ENCODE results near the gene FASTK.
A peak's percentile ranks its signal among the peaks of the same experiment; 100 is the strongest.

Gene FASTK

DNA sequence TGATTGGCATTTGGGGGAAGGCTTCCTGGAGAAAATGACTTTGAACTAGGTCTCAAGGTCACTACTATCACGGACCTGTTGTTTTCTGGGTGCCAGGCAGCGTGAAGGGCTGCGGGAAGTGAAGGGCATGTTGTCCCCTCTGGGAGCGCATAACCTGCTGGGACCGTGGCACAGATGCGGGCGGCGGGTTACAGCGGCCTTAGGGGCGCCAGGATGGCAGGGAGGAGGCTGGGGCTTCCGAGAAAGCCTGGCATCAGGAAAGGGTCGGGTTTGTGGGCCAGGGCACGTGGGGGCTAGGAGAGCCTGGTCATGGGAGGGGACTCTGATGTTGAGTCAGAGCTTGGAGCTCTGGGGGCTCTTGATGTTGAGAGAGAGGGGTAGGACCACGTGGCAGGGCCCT, 15.1 kb downstream of the FASTK start:
- DNase-seq (ENCODE audit: low read depth): no peak

DNA sequence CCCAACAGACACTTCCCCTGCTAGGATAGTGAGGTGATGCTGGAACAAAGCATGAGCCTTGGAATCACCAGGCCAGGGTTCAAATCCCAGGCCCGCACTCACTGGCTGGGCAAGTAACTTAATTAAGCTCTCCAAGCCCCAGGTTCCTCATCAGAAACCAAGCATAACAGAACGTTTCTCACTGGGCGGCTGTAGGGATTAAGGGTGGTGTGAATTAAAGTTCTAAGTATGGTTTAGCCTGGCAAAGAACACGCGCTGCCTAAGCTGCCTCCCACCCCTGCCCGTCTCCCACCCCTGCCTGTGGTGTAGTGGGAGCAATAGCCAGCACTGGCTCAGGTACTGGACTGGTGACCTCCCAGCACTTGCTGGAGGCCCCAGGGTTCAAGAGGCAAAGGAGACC, 15.6 kb downstream of the FASTK start:
- no peak for DNase-seq (ENCODE audit: low read depth)

DNA sequence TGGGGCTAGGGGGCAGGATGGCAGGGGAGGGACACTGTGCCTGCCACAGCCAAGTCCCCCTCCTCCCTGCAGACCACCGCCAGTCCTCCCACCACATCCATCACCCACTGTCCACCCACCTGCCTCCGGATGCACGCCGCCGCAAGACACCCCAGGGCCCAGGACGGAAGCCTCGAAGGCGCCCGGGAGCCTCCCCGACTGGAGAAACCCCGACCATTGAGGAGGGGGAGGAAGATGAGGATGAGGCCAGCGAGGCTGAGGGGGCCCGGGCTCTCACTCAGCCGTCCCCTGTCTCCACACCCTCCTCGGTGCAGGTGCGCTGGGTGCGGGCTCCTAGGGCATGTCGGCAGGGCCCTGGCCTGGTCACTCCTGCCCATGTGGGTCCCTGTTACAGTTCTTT, 16.2 kb downstream of the FASTK start:
- no peak for DNase-seq (ENCODE audit: low read depth)

DNA sequence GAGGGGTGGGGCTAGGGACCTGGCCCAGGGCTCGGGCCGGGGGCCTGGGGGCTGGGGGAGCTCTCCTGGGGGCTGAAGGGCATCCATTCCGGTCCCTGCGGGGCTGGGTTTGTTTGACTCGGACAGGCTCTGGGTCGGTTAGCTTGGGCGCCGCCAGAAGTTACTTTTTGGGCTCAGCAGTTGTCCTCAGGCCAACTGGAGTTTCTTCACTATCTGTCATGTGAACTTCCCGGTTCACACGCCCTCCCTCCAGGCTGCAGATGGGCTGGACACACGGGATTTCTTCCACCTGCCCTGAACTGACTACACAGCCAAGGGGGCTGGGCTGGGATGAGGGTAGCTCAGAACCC, 17.4 kb downstream of the FASTK start:
- peak; percentile 83 for DNase-seq (ENCODE audit: low read depth)

DNA sequence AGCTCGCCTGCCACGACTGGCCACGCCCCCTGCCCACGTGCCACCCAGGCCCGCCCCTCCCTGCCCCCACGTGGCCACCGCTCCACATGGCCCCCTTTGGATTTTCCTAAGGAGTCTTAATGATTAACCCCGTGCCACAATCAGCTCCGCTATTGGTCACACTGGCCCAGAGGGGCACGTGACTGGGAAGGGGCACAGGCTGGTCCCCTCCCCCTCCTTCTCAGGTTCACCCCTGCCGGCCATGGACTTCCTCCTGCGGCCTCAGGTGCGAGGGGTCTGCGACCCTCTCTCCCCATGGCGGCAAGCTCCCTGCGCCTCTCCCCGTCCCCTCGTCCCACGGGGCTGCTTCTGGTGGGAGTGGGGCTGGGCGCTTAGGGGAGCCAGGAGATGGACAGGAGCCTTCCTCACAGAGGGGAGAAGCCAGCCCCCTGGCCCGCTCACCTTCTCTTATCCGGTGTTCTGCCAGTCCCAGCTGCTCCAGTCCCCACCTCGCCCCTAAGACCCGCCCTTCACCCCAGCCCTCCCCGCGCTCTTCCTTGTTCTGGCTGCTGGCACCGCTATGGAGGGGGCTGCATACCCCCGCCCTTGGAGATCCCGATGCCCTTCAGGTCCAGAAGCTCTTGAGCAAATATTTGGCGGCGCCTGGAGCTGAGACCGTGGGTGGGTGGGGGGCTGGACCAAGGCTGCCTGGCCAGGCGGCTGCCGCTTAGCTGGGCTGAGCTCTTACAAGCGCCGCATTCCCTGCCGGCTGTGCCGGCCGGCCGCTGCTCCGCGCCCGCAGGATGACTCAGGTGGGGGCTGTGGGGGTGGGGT, 18.0 kb downstream of the FASTK start:
- DNase-seq (ENCODE audit: low read depth): peak; percentile 78

DNA sequence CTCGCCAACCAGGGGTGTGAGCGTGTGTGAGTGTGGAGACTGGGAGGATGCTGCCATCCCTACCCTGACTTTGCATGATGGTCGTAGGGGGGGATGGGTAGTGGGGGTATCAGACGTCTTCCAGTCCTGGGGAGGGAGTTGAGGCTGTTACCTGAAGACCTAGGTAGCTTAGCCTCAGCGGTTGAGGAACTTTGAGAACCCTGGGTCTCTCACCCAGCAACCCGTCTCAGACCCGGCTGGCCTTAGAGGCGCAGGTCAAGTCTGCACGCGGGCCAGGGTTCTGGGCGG, 18.6 kb downstream of the FASTK start:
- DNase-seq (ENCODE audit: low read depth): no peak

DNA sequence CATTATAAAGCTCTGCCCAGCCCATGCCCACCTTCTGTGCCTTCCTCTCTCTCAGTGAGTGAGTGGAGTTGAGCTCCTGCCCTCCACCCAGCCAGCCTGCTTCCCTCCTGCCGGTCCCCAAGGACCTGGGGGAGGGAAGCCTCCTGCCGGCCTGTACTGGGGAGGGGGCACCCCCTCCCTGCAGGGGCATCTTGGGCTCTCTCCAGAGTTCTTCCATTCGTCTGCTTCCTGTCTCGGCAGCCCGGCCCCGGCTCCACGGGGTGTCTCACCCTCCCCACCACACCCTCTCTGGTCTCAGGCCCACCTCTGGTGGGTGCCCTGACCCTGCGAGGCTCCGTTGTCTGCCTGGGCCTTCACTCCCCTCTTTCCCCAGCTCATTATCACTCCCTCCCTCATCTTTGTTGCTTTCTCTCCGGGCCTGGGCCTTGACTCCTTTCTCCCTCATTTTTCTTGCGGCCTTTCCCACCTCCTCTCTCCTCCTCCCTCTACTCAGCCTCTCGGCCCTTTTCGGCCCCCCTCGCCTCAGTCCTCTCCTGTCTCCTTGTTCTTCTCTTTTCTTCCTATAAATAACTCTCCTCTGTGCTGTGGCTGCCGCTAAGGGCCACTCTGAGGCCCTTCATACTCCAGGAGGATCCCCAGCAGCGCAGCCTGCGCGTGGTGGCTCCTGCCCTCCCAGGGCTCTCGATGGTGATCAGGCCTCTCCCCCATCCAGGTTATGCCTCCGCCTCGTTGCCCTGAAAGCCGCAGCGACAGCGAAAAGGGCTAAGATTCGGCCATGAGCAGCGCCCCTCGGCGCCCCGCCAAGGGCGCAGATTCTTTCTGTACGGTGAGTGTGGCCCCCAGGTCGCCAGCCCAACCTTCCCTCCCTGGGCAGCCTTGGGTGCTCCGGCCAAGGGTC, 19.1 kb downstream of the FASTK start:
- peak; percentile 24 for DNase-seq (ENCODE audit: low read depth)

DNA sequence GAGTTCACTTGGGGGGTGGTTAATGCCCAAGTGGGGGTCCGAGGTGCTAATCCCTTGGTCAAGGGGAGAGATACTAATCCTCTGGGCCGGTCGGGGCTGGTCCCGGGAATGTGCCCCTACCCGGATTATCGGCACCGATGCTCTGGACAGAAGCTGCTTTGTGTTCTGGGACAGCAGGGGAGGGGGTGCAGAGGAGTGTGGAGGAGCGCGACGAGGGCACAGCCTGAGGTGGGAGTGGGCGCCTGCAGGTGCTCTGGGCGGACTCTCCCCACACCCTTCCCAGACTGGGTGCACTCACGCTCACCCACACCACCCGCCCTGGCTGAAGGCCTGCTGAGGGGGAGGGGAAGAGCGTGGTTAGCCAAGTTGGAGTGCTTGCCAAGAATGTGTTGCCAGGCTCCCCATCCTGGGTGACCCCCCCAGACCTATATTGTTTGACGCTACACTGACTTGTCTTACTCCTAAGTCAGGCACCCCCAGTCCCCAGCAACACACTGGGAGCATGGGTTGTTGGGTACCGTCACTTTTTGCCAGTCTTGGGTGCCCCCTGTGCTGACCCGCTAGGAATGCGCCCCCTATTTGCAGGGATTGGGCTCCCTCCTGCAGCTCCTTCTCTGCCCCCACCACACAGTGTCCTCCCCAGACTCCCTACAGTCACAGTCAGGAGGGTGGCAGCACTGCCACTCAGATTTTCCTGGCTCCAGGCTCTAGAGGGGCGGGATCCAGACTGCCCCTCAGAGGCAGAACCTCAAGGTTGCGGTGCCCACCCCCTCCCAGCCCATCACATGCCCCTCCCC, 20.0 kb downstream of the FASTK start:
- peak; percentile 71 for DNase-seq (ENCODE audit: low read depth)

DNA sequence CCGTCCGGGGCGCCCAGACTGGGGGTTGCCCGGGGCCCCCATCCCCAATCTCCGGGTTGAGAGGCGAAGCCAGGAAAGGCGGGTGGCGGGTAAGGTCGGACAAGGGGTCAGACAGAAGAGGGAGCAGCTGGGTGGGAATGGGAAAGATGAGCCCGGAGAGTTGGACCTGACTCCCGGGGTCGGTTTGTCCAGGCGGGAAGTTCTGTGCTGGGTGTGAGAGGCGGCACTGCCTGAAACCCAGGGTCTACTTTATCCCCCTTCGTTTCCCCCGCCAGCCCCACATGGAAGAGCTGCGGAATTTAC, 20.5 kb downstream of the FASTK start:
- DNase-seq (ENCODE audit: low read depth): no peak

DNA sequence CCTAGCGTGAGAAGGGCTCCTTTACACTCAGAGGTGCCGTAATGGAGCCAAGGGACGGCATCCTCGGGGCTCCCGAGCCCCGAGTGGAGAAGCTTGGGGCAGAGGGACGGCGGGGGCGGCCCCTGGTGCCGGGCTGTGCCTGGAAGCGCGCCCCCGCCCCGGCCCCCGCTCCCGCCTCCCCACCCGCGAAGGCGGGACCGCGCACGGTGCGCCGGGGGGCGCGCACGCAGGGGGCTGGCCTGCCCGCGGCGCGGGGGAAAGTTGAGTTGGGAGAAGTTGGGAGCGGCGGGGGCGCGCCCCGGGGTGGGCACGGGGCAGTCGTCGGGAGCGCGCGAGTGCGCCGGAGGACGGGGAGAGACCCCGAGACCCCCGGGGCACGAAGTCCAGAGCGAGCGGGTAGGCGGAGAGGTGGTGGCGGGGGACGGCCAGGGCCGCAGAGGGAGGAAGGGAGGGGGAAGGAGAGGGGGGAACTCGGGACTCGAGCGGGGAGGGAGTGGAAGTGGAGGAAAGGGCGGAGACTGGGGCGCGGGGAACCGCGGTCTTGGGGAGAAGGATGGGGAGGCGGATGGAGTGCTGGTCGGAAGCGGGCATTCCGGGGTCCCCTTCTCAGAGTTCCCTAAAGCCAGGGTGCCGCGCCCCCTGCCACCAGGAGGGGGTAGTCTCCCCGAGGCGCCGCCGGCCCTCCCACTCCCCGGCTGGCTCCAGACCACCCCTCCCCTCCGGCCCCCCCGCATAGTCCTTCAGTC, 21.1 kb downstream of the FASTK start, which contains the start of gene SLC4A2:
Gene SLC4A2 (plus strand): TSS at position 223 of the 746 bp plus-strand sequence. CDS start 2,399 bp downstream, outside the sequence.
- peak; percentile 69 for DNase-seq (ENCODE audit: low read depth)

DNA sequence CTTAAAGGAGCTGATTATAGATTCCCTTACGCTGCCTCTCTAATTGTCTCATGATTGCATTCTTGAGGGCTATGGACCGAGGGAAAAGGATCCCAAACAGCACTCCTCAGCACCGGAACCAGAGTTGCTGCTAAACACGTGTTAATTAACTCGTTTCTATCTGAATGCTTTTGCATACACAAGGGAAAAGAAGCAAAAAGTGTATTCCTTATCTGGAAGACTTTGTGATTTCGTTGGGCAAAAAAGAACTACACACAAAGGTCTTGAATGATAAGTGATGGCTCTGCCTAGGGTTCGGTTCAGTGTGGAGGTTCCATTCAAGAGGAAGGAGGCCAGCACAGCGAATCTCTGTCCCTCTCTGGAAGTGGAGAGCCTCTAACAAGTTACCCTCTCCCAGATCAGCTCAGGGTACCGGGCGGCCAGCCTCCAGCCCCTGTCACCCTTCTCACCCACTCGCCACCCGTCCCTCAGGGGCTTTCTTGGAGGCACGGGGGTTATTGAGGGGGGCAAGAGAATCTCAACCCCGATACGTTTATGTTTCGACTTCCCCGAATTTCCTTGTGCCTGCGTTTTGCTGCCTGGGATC, 21.7 kb downstream of the FASTK start:
- DNase-seq (ENCODE audit: low read depth): peak; percentile 56

DNA sequence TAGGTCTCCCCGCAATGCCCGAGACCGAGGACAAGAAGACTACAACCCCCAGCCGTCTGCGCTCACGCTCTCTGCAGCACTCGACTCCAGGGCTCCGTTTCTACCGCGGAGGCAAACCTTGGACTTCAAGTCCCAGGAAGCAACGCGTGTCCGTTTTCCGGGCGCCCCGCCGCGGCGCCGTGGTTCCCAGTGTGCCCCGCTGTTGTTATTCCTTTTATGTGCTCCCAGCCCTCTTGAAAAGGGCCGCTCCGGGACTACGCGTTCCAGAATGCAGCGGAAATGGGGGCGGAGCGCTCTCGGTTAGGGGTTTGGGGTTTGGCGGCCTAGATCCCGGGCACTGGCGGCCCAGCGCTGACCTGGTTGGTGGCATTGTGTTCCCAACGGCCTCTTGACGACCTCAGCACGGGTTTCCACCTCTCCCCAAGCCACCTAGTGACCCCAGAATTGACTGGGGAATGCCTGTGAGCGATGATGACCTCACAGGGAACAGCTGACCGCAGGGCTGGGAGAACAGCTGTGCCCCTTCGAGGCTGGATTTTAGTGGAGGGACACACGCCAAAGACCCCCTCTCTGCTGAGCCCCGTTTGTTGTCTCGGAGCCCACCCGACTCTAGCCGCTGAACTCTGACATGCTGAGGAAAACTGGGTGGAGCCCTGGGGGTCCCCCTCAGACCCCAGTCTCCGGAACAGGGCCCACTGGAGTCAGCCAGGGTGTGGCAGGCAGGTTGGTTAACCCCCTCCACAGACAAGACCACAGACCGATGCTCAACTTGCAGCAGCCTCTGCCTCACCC, 22.4 kb downstream of the FASTK start:
- DNase-seq (ENCODE audit: low read depth): peak; percentile 100

DNA sequence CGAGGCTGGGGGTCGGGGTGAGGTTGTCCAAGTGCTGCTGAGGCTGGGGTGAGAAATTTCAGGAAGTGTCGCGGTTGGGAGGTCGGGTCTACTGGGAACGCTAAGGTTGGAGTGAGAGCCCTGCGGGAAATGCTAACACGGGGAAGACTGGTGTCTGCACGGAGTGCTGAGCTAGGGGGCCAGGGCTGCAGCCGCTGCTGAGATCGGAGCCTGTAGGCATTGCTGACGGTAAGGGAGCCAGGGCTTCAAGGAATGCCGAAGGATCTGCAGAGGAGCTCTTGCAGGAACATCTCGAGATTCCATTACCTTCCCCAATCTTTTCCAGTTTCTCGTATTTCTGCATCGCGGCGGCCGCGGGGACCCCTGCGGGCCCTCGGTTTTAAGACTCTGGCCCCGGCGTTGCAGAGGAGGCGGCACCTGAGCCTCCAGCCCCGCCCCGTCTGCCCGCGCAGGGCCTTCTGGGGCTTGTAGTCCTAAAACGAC, 23.1 kb downstream of the FASTK start, which contains the start of gene CDK5:
Gene CDK5 (minus strand): TSS at position 392 of the 483 bp plus-strand sequence. CDS start 49 bp downstream, at position 343.
- DNase-seq (ENCODE audit: low read depth): peak; percentile 23

DNA sequence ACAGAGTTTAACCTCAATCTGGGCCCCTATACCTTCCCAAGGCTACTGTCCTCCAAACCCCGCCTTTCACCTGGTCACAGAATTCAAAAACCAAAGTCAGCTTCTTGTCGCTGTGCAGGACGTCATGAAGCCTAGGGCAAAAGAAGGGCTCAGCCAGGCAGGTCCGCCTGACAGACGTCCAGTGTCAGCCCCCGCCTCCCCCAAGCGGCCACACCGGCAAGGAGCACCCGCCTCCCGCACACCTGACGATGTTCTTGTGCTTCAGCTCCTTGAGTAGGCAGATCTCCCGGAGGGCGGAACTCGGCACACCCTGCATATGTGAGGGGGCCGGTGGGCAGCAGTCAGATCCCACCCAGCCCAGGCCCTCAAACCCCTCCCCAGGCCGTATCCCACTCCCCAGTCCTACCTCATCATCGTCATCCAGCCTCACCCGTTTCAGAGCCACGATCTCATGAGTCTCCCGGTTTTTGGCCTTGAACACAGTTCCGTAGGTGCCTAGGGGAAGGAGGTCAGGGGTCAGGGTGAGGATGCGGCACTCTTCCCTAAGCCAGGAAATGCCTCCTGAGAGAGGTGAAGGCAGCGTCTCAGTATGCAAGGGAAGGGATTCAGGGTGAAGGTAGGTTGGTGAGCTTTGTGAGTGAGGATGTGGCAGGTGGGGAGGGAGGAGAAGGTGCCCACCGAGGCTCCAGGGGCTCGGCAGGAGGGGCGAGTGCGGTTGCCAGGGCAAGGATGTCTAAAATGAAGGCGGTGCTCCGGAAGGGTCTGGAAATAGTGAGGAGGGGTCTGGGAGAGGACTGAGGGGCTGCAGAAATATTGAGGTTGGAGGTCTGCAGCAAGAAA, 23.7 kb downstream of the FASTK start:
- DNase-seq (ENCODE audit: low read depth): no peak

DNA sequence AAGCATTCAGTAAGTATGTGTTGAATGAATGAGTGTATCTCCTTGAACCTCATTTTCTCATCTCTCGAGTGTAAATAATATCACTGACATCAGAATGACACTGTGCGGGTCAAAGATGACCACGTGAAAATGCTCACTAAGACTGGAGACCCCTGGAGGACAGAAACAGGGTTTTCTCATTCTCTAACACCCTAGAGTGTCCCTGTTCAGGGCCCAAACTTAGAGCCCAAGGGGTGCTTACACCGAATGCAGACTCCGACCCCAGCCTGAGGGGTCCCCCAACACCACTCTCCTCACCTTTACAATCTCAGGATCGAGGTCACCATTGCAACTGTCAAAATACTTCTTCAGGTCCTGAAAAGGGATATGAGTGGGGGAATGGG, 24.3 kb downstream of the FASTK start:
- no peak for DNase-seq (ENCODE audit: low read depth)

DNA sequence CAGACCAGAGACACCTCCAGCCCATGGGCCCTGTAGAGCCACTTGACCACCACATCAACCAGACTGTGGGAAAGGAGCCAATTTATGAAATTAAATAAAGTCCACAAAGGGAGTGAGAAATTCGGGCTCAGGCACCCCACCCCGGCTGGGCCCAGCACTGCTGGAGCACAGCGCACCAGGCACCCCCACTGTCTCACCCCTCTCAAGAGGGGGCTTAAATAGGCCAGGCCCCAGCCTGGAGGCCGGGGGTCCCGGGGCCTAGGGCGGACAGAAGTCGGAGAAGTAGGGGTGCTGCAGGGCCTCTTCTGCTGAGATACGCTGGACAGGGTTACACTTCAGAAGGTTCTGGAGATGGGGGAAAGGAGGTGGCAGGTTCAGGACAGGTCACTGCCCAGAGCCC, 26.9 kb downstream of the FASTK start:
- DNase-seq (ENCODE audit: low read depth): no peak

DNA sequence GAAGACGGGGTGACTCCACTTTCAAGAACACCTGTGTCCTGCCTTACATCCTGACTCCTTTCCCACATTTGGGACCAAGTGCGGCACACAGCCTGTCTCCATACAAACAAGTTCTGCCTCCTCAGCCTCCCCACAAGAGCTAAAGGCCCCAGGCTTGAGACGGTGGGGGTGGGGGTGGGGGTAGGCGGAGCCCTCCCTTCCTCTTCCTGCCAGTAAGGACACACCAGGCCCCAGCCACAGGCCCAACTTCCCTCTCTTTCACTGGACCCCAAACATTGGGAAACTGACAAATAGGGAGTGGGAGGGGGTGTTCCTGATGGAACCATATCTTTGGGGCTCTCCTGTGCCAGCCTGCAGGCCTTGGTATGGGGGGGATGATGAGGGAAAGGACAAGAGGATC, 27.5 kb downstream of the FASTK start:
- DNase-seq (ENCODE audit: low read depth): no peak

DNA sequence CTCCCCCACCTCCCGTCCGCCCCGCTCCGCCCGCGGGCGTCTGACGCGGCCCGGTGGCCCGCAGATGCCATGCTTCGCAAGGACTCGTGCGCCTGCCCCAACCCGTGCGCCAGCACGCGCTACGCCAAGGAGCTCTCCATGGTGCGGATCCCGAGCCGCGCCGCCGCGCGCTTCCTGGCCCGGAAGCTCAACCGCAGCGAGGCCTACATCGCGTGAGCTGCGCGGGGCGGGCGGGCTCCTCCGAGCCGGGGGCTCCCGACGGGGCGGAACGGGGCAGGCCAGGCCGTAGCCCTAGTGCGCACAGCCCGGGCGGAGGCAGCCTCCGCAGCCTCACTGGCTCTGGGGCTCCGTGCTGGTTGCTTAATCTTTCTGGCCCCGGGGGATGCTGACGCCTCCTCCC, 29.5 kb downstream of the FASTK start:
- DNase-seq (ENCODE audit: low read depth): peak; percentile 65

DNA sequence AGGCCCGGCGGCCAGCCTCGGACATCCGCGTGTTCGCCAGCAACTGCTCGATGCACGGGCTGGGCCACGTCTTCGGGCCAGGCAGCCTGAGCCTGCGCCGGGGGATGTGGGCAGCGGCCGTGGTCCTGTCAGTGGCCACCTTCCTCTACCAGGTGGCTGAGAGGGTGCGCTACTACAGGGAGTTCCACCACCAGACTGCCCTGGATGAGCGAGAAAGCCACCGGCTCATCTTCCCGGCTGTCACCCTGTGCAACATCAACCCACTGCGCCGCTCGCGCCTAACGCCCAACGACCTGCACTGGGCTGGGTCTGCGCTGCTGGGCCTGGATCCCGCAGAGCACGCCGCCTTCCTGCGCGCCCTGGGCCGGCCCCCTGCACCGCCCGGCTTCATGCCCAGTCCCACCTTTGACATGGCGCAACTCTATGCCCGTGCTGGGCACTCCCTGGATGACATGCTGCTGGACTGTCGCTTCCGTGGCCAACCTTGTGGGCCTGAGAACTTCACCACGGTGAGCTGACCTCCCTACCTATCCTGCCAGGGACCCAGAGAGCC, 31.6 kb downstream of the FASTK start:
- no peak for DNase-seq (ENCODE audit: low read depth)

Data from amniotic epithelial cell (primary cell).